Choroid plexus epithelial cell (primary cell): Measurements from ENCODE around the gene DNAI2.

ENCODE experiments used
- DNase-seq: peaks from one replicate; pipeline ENCODE4 v3.0.0-alpha.2; 2010; ENCODE audit warnings: low read depth
- H3K4me3 ChIP-seq: 2 replicates; pipeline ENCODE4 v1.5.1; 2011; ENCODE audit warnings: low read depth, mild to moderate bottlenecking, control low read depth, low read length, moderate library complexity
- TF ChIP-seq, protein P1 (sequence below): conservative IDR thresholded peaks from 2 replicates; pipeline ENCODE4 v1.5.1; 2011; ENCODE audit warnings: low read depth, mild to moderate bottlenecking, control low read depth, inconsistent platforms, low read length, moderate library complexity

DNAI2 gene

GRCh38 chr17:74231928-74232907 lies 41.8 kb upstream of the DNAI2 start:
- DNase-seq: no peak
- no peak overlapping the region for H3K4me3 ChIP-seq
- TF ChIP-seq, protein P1, sequence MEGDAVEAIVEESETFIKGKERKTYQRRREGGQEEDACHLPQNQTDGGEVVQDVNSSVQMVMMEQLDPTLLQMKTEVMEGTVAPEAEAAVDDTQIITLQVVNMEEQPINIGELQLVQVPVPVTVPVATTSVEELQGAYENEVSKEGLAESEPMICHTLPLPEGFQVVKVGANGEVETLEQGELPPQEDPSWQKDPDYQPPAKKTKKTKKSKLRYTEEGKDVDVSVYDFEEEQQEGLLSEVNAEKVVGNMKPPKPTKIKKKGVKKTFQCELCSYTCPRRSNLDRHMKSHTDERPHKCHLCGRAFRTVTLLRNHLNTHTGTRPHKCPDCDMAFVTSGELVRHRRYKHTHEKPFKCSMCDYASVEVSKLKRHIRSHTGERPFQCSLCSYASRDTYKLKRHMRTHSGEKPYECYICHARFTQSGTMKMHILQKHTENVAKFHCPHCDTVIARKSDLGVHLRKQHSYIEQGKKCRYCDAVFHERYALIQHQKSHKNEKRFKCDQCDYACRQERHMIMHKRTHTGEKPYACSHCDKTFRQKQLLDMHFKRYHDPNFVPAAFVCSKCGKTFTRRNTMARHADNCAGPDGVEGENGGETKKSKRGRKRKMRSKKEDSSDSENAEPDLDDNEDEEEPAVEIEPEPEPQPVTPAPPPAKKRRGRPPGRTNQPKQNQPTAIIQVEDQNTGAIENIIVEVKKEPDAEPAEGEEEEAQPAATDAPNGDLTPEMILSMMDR: no peak

GRCh38 chr17:74233937-74234336 lies 40.1 kb upstream of the DNAI2 start:
- TF ChIP-seq, protein P1: no peak
- no peak overlapping the region for H3K4me3 ChIP-seq
- DNase-seq: no peak

DNA sequence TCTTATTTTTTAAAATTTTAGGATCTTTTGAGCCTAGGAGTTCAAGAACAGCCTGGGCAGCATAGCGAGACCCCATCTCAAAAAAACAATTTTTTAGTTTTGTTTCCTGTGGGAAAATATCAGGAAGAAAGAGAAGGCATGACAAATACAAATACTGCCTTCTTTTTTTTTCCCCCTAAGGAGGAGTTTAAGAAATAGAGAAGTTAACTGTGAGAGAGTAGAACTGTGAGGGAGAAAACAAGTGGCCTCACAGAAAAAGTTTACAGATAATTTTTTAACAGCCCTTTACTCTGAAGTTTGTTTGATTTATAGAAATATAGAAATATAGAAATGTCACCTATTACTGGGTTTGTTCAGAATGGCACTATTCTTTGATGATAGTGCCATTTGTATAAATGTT lies 39.5 kb upstream of the DNAI2 start:
- TF ChIP-seq, protein P1: no peak
- DNase-seq: no peak
- H3K4me3 ChIP-seq: no peak overlapping the region

GRCh38 chr17:74235040-74235581 lies 38.9 kb upstream of the DNAI2 start:
- TF ChIP-seq, protein P1: no peak
- no peak for DNase-seq
- H3K4me3 ChIP-seq: no peak overlapping the region

- no peak overlapping the region for H3K4me3 ChIP-seq
- no peak for DNase-seq
- TF ChIP-seq, protein P1: no peak
Measured at GRCh38 chr17:74235911-74236371, 38.1 kb upstream of the DNAI2 start.

DNA sequence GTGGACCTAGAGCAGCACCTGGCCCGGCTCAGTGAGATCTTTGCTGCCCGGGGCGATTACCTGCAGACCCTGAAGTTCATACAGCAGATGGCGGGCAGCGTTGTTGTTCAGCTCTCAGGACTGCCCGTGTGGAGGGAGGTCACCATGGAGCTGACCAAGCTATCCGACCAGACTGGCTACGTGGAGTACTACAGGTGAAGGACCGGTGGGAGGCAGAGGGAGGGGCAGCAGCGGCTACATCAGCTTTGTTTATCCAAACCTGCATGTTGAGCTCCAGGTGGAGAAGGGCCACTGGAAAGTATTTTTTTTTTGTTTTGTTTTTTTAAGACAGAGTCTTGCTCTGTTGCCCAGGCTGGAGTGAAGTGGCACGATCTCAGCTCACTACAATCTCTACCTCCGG lies 36.7 kb upstream of the DNAI2 start:
- TF ChIP-seq, protein P1: no peak
- DNase-seq: no peak
- no peak overlapping the region for H3K4me3 ChIP-seq
